Measurements from ENCODE around the gene LMAN2L.

LMAN2L gene

GRCh38 chr2:96753661-96754282 lies 13.9 kb upstream of the LMAN2L start:
- no peak for TF ChIP-seq CTCF (IDR thresholded peaks at IDR 0.05; ENCODE audit: extremely low read depth, insufficient read depth, missing control alignments)

DNA sequence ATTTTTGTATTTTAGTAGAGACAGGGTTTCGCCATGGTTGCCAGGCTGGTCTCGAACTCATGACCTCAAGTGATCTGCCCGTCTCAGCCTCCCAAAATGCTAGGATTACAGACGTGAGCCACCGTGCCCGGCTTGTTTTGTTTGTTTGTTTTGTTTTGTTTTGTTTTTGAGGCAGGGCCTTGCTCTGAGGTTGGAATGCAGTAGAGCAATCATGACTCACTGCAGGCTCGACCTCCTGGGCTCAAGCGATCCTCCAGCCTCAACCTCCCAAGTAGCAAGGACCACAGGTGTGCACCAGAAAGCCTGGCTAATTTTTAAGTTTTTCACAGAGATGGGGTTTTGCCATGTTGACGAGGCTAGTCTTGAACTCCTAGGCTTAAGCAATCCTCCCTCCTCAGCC lies 11.9 kb upstream of the LMAN2L start:
- no peak for DNase-seq (ENCODE audit: low spot score)
- TF ChIP-seq CTCF (IDR thresholded peaks at IDR 0.05; ENCODE audit: extremely low read depth, insufficient read depth, missing control alignments), result no peak
- in situ Hi-C loops (cut with MboI; ENCODE audit: low pct_unique_long_range_greater_than_20kb, low sequenced_read_pairs, unreplicated experiment), result no loop called here

More at GRCh38 chr2:96753661-96754282, 13.9 kb upstream of the LMAN2L start:
- in situ Hi-C loops (cut with MboI; ENCODE audit: low pct_unique_long_range_greater_than_20kb, low sequenced_read_pairs, unreplicated experiment), result no loop called here
- no peak for DNase-seq (ENCODE audit: low spot score)

DNA sequence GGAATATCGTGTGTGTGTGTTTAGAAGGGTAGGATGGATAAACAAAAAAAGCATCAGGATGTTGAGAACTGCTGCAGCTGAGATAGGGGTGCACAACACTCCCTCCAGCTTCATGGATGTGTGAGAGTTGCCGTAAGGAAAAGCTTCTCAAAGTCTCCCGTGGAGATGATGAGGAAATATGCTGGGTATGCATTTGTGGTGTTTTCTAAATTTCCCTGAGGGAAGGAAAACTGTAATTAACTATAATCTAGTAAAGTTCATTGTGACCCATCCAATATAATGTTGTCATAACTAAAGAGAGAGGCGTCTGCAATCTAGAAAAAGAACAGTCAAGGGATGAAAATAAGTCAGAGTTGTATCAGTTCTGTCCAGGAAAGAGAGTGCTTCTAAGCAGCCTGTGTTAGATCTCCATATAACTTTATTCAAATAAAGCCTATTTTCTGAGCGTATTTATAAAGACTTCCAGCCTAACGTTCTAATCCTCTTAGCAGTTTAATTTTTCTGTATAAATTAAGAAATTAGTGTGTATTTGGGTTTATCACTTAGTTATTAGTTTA lies 7.3 kb upstream of the LMAN2L start:
- no peak for DNase-seq (ENCODE audit: low spot score)
- in situ Hi-C loops (cut with MboI; ENCODE audit: low pct_unique_long_range_greater_than_20kb, low sequenced_read_pairs, unreplicated experiment), result no loop called here
- no peak for TF ChIP-seq CTCF (IDR thresholded peaks at IDR 0.05; ENCODE audit: extremely low read depth, insufficient read depth, missing control alignments)

GRCh38 chr2:96739076-96739632 lies 710 bp downstream of the LMAN2L start:
- in situ Hi-C loops (cut with MboI; ENCODE audit: low pct_unique_long_range_greater_than_20kb, low sequenced_read_pairs, unreplicated experiment), result no loop called here

DNA sequence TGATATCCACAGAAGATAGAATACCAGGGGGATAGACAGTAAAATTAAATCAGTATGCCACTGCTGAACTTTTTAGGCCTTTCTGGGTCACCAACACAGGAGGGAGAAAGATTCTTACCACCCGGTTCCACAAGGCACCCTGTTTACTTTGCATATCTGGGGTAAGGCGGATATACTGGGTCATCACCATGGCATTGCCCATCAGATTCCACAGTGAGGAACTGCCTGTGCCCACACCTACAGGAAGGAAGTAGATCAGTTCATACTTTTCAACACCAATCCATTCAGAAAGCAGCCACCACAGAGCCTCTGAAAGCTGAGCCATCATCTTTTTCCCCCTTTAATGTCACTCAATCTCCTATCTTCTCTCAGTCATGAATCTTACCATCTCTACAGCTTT lies 2.0 kb downstream of the LMAN2L start:
- no peak for TF ChIP-seq CTCF (IDR thresholded peaks at IDR 0.05; ENCODE audit: extremely low read depth, insufficient read depth, missing control alignments)
- no peak for DNase-seq (ENCODE audit: low spot score)
- in situ Hi-C loops (cut with MboI; ENCODE audit: low pct_unique_long_range_greater_than_20kb, low sequenced_read_pairs, unreplicated experiment), result no loop called here

More at GRCh38 chr2:96739076-96739632, 710 bp downstream of the LMAN2L start:
- no peak for DNase-seq (ENCODE audit: low spot score)
- no peak for TF ChIP-seq CTCF (IDR thresholded peaks at IDR 0.05; ENCODE audit: extremely low read depth, insufficient read depth, missing control alignments)

- no peak for TF ChIP-seq CTCF (IDR thresholded peaks at IDR 0.05; ENCODE audit: extremely low read depth, insufficient read depth, missing control alignments)
- DNase-seq (ENCODE audit: low spot score), result no peak
- in situ Hi-C loops (cut with MboI; ENCODE audit: low pct_unique_long_range_greater_than_20kb, low sequenced_read_pairs, unreplicated experiment), result no loop called here
Measured at GRCh38 chr2:96737251-96737650, 2.6 kb downstream of the LMAN2L start.

Measured in GM13977 (cell line).